HEK293 (cell line): Measurements from ENCODE around the gene RRAS.

ENCODE experiments used
- TCF7L2 ChIP-seq: IDR thresholded peaks from 2 replicates; pipeline ENCODE4 v1.6.1; 2011; ENCODE audit warnings: low read depth, mild to moderate bottlenecking, inconsistent platforms, low read length, moderate library complexity, borderline replicate concordance
- YY2 ChIP-seq: fragments of 450-650 bp; formaldehyde crosslinking; IDR thresholded peaks from 2 replicates; pipeline ENCODE4 v1.5.1; 2016; ENCODE audit warnings: missing biosample characterization, missing genetic modification characterization
- ZNF211 ChIP-seq: fragments of 450-650 bp; formaldehyde crosslinking; IDR thresholded peaks from 2 replicates; pipeline ENCODE4 v1.5.1; 2016; ENCODE audit warnings: low read depth, missing biosample characterization, missing genetic modification characterization
- ZNF266 ChIP-seq: fragments of 450-650 bp; formaldehyde crosslinking; IDR thresholded peaks from 2 replicates; pipeline ENCODE4 v1.5.1; 2016; ENCODE audit warnings: missing biosample characterization, missing genetic modification characterization, low read depth
- ZNF544 ChIP-seq: fragments of 450-650 bp; formaldehyde crosslinking; IDR thresholded peaks from 2 replicates; pipeline ENCODE4 v1.5.0; 2017; ENCODE audit warnings: missing biosample characterization, missing genetic modification characterization
- ZNF626 ChIP-seq: fragments of 450-650 bp; sonication (Bioruptor Pico); formaldehyde crosslinking; IDR thresholded peaks from 2 replicates; pipeline ENCODE4 v1.5.1; 2018; ENCODE audit warnings: missing biosample characterization, missing genetic modification characterization, inconsistent platforms
- ZNF660 ChIP-seq: fragments of 450-650 bp; IDR thresholded peaks from 2 replicates; pipeline ENCODE4 v1.5.1; 2018; ENCODE audit warnings: missing biosample characterization, mild to moderate bottlenecking, missing genetic modification characterization
- TF ChIP-seq, protein P1 (sequence below): fragments of 450-650 bp; formaldehyde crosslinking; IDR thresholded peaks from 2 replicates; pipeline ENCODE4 v1.5.1; 2017; ENCODE audit warnings: missing biosample characterization, missing genetic modification characterization
- TF ChIP-seq, protein P2 (sequence below): fragments of 450-650 bp; formaldehyde crosslinking; IDR thresholded peaks from 2 replicates; pipeline ENCODE4 v1.5.1; 2016; ENCODE audit warnings: missing biosample characterization, missing genetic modification characterization
- TF ChIP-seq, protein P3 (sequence below): fragments of 450-650 bp; formaldehyde crosslinking; IDR thresholded peaks from 2 replicates; pipeline ENCODE4 v1.5.1; 2016; ENCODE audit warnings: missing biosample characterization, missing genetic modification characterization
- TF ChIP-seq, protein P4 (sequence below): fragments of 450-650 bp; formaldehyde crosslinking; IDR thresholded peaks from 2 replicates; pipeline ENCODE4 v1.5.1; 2016; ENCODE audit warnings: missing biosample characterization, missing genetic modification characterization
- TF ChIP-seq, protein P5 (sequence below): fragments of 450-650 bp; formaldehyde crosslinking; IDR thresholded peaks from 2 replicates; pipeline ENCODE4 v1.5.1; 2016; ENCODE audit warnings: missing biosample characterization, missing genetic modification characterization, low read depth
- TF ChIP-seq, protein P6 (sequence below): fragments of 450-650 bp; IDR thresholded peaks from 2 replicates; pipeline ENCODE4 v1.5.1; 2018; ENCODE audit warnings: missing biosample characterization, mild to moderate bottlenecking, missing genetic modification characterization
- TF ChIP-seq, protein P7 (sequence below): fragments of 450-650 bp; formaldehyde crosslinking; IDR thresholded peaks from 2 replicates; pipeline ENCODE4 v1.5.1; 2016; ENCODE audit warnings: missing biosample characterization, missing genetic modification characterization

DNA sequence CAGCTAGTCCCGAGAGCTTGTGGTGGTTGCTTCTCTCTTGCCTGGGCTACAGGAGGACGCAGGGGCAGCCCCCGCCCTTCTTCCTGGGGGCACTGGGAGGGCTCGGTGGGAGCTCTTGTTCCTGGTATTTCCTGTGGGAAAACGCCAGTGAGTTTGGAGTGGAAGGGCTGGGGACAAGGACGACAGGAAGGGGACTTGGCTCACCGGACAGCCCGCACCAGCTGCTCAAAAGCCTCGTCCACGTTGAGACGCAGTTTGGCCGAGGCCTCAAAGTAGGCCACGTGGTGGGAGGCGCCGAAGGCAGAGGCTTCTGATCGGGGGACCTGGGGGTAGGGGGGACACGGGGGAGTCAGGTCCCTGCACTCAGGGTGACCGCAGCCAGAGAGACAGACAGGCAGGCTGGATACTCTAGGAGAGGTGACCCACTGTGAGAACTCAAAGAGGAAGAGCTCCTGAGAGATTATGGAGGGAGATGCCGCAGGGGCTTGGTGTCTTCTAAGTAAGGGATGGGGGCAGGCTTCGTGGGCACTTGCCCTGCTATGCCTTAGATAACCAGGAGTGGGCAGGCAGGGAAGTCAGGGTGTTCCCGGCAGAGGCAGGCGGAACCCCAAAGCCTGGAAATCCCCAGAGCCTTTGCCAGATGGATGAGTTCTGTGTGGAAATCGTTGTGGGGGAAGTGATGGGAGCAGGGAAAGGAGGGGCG is 4.3 kb downstream of the RRAS start:
- TF ChIP-seq ZNF211 (tag by site-specific recombination) (no peak), YY2 (no peak), TCF7L2 (no peak), ZNF544 (no peak), ZNF660 (tag by site-specific recombination) (no peak), ZNF626 (tag by site-specific recombination) (no peak), ZNF266 (tag by site-specific recombination) (no peak)
- TF ChIP-seq, protein P1, sequence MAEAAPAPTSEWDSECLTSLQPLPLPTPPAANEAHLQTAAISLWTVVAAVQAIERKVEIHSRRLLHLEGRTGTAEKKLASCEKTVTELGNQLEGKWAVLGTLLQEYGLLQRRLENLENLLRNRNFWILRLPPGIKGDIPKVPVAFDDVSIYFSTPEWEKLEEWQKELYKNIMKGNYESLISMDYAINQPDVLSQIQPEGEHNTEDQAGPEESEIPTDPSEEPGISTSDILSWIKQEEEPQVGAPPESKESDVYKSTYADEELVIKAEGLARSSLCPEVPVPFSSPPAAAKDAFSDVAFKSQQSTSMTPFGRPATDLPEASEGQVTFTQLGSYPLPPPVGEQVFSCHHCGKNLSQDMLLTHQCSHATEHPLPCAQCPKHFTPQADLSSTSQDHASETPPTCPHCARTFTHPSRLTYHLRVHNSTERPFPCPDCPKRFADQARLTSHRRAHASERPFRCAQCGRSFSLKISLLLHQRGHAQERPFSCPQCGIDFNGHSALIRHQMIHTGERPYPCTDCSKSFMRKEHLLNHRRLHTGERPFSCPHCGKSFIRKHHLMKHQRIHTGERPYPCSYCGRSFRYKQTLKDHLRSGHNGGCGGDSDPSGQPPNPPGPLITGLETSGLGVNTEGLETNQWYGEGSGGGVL (tag by site-specific recombination) = no peak
- TF ChIP-seq, protein P2, sequence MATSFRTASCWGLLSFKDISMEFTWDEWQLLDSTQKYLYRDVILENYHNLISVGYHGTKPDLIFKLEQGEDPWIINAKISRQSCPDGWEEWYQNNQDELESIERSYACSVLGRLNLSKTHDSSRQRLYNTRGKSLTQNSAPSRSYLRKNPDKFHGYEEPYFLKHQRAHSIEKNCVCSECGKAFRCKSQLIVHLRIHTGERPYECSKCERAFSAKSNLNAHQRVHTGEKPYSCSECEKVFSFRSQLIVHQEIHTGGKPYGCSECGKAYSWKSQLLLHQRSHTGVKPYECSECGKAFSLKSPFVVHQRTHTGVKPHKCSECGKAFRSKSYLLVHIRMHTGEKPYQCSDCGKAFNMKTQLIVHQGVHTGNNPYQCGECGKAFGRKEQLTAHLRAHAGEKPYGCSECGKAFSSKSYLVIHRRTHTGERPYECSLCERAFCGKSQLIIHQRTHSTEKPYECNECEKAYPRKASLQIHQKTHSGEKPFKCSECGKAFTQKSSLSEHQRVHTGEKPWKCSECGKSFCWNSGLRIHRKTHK (tag by site-specific recombination) = no peak
- TF ChIP-seq, protein P3, sequence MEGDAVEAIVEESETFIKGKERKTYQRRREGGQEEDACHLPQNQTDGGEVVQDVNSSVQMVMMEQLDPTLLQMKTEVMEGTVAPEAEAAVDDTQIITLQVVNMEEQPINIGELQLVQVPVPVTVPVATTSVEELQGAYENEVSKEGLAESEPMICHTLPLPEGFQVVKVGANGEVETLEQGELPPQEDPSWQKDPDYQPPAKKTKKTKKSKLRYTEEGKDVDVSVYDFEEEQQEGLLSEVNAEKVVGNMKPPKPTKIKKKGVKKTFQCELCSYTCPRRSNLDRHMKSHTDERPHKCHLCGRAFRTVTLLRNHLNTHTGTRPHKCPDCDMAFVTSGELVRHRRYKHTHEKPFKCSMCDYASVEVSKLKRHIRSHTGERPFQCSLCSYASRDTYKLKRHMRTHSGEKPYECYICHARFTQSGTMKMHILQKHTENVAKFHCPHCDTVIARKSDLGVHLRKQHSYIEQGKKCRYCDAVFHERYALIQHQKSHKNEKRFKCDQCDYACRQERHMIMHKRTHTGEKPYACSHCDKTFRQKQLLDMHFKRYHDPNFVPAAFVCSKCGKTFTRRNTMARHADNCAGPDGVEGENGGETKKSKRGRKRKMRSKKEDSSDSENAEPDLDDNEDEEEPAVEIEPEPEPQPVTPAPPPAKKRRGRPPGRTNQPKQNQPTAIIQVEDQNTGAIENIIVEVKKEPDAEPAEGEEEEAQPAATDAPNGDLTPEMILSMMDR = no peak
- TF ChIP-seq, protein P4, sequence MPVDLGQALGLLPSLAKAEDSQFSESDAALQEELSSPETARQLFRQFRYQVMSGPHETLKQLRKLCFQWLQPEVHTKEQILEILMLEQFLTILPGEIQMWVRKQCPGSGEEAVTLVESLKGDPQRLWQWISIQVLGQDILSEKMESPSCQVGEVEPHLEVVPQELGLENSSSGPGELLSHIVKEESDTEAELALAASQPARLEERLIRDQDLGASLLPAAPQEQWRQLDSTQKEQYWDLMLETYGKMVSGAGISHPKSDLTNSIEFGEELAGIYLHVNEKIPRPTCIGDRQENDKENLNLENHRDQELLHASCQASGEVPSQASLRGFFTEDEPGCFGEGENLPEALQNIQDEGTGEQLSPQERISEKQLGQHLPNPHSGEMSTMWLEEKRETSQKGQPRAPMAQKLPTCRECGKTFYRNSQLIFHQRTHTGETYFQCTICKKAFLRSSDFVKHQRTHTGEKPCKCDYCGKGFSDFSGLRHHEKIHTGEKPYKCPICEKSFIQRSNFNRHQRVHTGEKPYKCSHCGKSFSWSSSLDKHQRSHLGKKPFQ (tag by site-specific recombination) = no peak
- TF ChIP-seq, protein P5, sequence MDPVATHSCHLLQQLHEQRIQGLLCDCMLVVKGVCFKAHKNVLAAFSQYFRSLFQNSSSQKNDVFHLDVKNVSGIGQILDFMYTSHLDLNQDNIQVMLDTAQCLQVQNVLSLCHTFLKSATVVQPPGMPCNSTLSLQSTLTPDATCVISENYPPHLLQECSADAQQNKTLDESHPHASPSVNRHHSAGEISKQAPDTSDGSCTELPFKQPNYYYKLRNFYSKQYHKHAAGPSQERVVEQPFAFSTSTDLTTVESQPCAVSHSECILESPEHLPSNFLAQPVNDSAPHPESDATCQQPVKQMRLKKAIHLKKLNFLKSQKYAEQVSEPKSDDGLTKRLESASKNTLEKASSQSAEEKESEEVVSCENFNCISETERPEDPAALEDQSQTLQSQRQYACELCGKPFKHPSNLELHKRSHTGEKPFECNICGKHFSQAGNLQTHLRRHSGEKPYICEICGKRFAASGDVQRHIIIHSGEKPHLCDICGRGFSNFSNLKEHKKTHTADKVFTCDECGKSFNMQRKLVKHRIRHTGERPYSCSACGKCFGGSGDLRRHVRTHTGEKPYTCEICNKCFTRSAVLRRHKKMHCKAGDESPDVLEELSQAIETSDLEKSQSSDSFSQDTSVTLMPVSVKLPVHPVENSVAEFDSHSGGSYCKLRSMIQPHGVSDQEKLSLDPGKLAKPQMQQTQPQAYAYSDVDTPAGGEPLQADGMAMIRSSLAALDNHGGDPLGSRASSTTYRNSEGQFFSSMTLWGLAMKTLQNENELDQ (tag by site-specific recombination) = no peak
- TF ChIP-seq, protein P6, sequence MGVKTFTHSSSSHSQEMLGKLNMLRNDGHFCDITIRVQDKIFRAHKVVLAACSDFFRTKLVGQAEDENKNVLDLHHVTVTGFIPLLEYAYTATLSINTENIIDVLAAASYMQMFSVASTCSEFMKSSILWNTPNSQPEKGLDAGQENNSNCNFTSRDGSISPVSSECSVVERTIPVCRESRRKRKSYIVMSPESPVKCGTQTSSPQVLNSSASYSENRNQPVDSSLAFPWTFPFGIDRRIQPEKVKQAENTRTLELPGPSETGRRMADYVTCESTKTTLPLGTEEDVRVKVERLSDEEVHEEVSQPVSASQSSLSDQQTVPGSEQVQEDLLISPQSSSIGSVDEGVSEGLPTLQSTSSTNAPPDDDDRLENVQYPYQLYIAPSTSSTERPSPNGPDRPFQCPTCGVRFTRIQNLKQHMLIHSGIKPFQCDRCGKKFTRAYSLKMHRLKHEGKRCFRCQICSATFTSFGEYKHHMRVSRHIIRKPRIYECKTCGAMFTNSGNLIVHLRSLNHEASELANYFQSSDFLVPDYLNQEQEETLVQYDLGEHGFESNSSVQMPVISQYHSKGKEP (tag by site-specific recombination) = no peak
- TF ChIP-seq, protein P7, sequence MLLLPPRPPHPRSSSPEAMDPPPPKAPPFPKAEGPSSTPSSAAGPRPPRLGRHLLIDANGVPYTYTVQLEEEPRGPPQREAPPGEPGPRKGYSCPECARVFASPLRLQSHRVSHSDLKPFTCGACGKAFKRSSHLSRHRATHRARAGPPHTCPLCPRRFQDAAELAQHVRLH = no peak
